Transverse colon (tissue), 3 donors: ENCODE results near the gene KLHL29.

Source experiments
- CTCF ChIP-seq, 5 experiments: fragments of 200-600 bp in 3 of 5; fragments of 450-650 bp in 2 of 5; sonication (generic) in 3 of 5; IDR thresholded peaks; 1 replicate in 2 of 5; 2 replicates in 3 of 5; pipeline ENCODE4 v1.5.1; 2016 to 2017; ENCODE audit warnings: antibody characterized with exemption in 5 of 5, inconsistent platforms in 3 of 5, mild to moderate bottlenecking in 2 of 5, moderate library complexity in 1 of 5
- EP300 ChIP-seq: sonication (generic); formaldehyde crosslinking; IDR thresholded peaks from one replicate; pipeline ENCODE4 v1.6.1; 2017; ENCODE audit warnings: antibody characterized with exemption, low read depth
- POLR2A ChIP-seq: fragments of 450-650 bp; IDR thresholded peaks from one replicate; pipeline ENCODE4 v1.6.1; 2016; ENCODE audit warnings: antibody characterized with exemption, mild to moderate bottlenecking, moderate library complexity

GRCh38 chr2:23666980-23667357, 282.0 kb downstream of the KLHL29 start:
- no peak for TF ChIP-seq CTCF (IDR thresholded peaks at IDR 0.05)
- TF ChIP-seq EP300 = no peak
- TF ChIP-seq POLR2A = no peak
